CD4-positive, alpha-beta memory T cell (primary cell): ENCODE data around the gene NID1. TPM values are rescaled to one million over a fixed set of nuclear protein-coding genes. Genes with fewer than 3 reads are reported as not detected.

ENCODE experiments used
- CTCF ChIA-PET: fragments of 350-600 bp; sonication (Branson Sonifier 250); formaldehyde crosslinking; loops from one replicate; lab custom pipeline; 2021; ENCODE audit warnings: inconsistent platforms; ENCODE audit not compliant: partially characterized antibody; lab: Charles Lee
- POLR2A ChIA-PET: fragments of 350-600 bp; sonication (Branson Sonifier 250); formaldehyde crosslinking; loops from one replicate; lab custom pipeline; 2021; ENCODE audit not compliant: partially characterized antibody; lab: Charles Lee
- DNase-seq, 5 donors: peaks; one replicate each; pipeline versions ENCODE4 v3.0.0 to v3.0.0-alpha.2; 2020 to 2022; ENCODE audit warnings: mixed read lengths in 1 of 5
- H3K27ac ChIP-seq: one replicate; pipeline ENCODE4 v1.7.0; 2013; ENCODE audit warnings: low read depth, low read length
- H3K27me3 ChIP-seq: 2 replicates; pipeline ENCODE4 v1.7.0; 2013; ENCODE audit warnings: mild to moderate bottlenecking, low read length, moderate library complexity; ENCODE audit not compliant: insufficient read depth
- H3K36me3 ChIP-seq: 2 replicates; pipeline ENCODE4 v1.7.0; 2013; ENCODE audit warnings: mild to moderate bottlenecking, low read length, moderate library complexity; ENCODE audit not compliant: insufficient read depth
- H3K4me1 ChIP-seq: 2 replicates; pipeline ENCODE4 v1.7.0; 2013; ENCODE audit warnings: mild to moderate bottlenecking, low read length, moderate library complexity; ENCODE audit not compliant: insufficient read depth
- H3K4me3 ChIP-seq, 2 donors: one replicate each; pipeline ENCODE4 v1.7.0; 2013; ENCODE audit warnings: low read length in 2 of 2, mild to moderate bottlenecking in 1 of 2
- H3K9me3 ChIP-seq, 2 donors: one replicate each; pipeline ENCODE4 v1.7.0; 2013; ENCODE audit warnings: low read length in 2 of 2, control low read depth in 1 of 2; ENCODE audit not compliant: control insufficient read depth in 1 of 2
- H3K27ac Mint-ChIP-seq, 7 donors: one replicate each; pipeline ENCODE4 v1.8.0; 2020 to 2021; ENCODE audit warnings: mixed read lengths in 7 of 7, mild to moderate bottlenecking in 6 of 7, inconsistent platforms in 3 of 7, moderate library complexity in 3 of 7
- H3K27me3 Mint-ChIP-seq, 2 donors: one replicate each; pipeline ENCODE4 v1.8.0; 2020 to 2021; ENCODE audit warnings: mixed read lengths in 2 of 2
- H3K36me3 Mint-ChIP-seq, 2 donors: one replicate each; pipeline ENCODE4 v1.8.0; 2020 to 2021; ENCODE audit warnings: mixed read lengths in 2 of 2, inconsistent platforms in 1 of 2, mild to moderate bottlenecking in 1 of 2
- H3K4me1 Mint-ChIP-seq, 4 donors: one replicate each; pipeline ENCODE4 v1.8.0; 2020 to 2021; ENCODE audit warnings: mixed read lengths in 4 of 4, mild to moderate bottlenecking in 1 of 4
- H3K4me3 Mint-ChIP-seq, 8 donors: one replicate each; pipeline ENCODE4 v1.8.0; 2020 to 2021; ENCODE audit warnings: mixed read lengths in 8 of 8, mild to moderate bottlenecking in 7 of 8, moderate library complexity in 6 of 8, inconsistent platforms in 3 of 8
- H3K9me3 Mint-ChIP-seq, 8 donors: one replicate each; pipeline ENCODE4 v1.8.0; 2020 to 2021; ENCODE audit warnings: mixed read lengths in 8 of 8, mild to moderate bottlenecking in 5 of 8, inconsistent platforms in 3 of 8, moderate library complexity in 1 of 8
- intact Hi-C: fragments of 100-400 bp; cut with micrococcal nuclease; formaldehyde crosslinking; loops from one replicate; pipeline ENCODE4 v1.15.1; 2023
- polyA plus RNA-seq, 2 donors: library from polyadenylated mRNA; unstranded; fragments of 300-500 nt; fragmentation: Illumina TruSeq; gene quantifications; one replicate each; pipeline ENCODE4 v1.2.3, GENCODE V29; 2021
- total RNA-seq, 2 experiments: library from RNA; stranded (reverse); gene quantifications; one replicate each; pipeline ENCODE4 v1.2.3, GENCODE V29; 2021

The NID1 gene
- total and polyA plus RNA-seq, 4 experiments from 2014 or later = 0.08 to 0.17 TPM; not detected in 2

DNA sequence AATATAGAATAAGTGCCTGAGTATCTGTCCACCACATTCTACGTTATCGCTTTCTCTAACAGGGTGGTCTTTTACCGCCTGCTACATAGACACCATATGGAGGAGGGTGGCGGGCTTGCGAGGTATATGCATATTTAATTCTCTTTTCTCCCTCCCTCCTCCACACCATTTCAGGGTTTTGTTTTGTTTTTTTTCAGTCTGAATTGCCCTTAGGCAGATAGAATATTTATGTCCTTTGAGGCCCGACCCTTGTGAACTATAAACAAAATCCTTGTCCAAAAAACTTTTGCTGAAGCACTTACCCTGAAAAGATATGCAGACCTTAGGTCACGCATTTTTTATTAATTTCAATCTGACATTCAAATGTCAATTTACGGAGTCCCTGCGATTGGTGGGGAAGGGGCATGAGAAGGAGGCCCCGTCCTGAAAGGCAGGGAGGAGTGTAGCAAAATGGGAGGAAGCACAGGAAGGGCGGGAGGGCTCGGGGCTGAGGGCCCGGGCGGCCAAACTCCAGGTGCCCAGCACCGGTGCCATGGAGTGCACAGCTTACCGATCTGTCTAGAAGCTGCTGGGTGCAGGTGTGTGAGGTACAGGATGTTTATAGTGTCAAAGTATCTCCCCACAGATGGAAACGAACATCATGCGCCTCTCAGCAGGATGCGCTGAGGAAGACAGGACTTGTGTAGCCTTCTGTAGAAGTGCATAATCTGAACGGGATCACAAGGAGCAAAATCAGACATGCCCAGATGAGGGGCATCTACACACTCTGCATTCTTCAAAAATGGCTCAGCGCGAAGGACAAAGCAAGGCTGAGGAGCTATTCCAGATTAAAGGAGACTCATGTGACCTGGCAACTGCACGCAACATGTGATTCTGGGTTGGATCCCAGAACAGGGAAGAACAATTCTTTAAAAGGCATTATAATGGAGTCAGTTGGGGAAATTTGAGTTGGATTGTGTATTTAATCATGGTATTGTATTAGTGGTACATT, 129.4 kb downstream of the NID1 start:
- Mint-ChIP-seq H3K4me1 (peaks cover 21 to 53% (median 35%) of the 10 kb centered on the region in 4 donors), H3K36me3 (no peaks in the 10 kb centered on the region), H3K27ac (peak overlapping the region in 2 of 7 donors; percentile 7 to 37), H3K4me3 (no peak overlapping the region), H3K27me3 (peaks cover 0 to 6% of the 10 kb centered on the region in 2 donors), H3K9me3 (no peaks in the 10 kb centered on the region)
- DNase-seq = no peak
- intact Hi-C loops = no loop called here
- ChIA-PET CTCF (no interaction called here), POLR2A (no interaction called here)
- no peak overlapping the region for H3K27ac ChIP-seq
- H3K27me3 ChIP-seq = no peaks in the 10 kb centered on the region
- no peaks in the 10 kb centered on the region for H3K9me3 ChIP-seq
- H3K4me3 ChIP-seq = no peak overlapping the region
- peaks cover 20% of the 10 kb centered on the region for H3K4me1 ChIP-seq
- H3K36me3 ChIP-seq = no peaks in the 10 kb centered on the region

DNA sequence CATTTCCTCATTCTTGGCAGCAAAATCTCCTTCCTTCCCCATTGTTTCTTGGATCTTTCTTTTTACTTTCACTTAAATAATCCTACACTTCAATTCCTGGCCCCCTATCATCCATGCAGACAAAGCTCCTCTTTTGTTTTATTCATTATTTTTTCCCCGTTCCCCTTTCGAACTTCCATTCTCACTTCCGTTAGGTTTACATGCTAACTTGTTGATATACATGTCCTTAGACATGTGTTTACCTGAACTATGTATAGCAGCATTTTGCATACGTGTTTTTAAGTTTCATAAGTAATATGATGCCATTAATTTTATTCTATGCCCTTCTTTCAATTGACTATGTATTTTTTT, 131.1 kb downstream of the NID1 start:
- intact Hi-C loops = no loop called here
- Histone ChIP-seq H3K27ac (no peak overlapping the region), H3K27me3 (no peaks in the 10 kb centered on the region), H3K4me3 (no peak overlapping the region), H3K36me3 (no peaks in the 10 kb centered on the region), H3K9me3 (no peaks in the 10 kb centered on the region), H3K4me1 (peaks cover 10% of the 10 kb centered on the region)
- no peaks in the 10 kb centered on the region for H3K9me3 Mint-ChIP-seq
- ChIA-PET CTCF (interaction anchor here (0.8 to 1.4 kb wide), 3 partner anchors 10 to 68 kb away, joined by 3 to 6 read pairs (median 4); partner anchors contain the start of gene LYST), POLR2A (interaction anchor here (1.0 kb wide), 1 partner anchor 10 kb away, joined by 4 read pairs; no protein-coding TSS in a partner anchor)
- no peak for DNase-seq
- H3K27me3 Mint-ChIP-seq = peaks cover 0 to 4% of the 10 kb centered on the region in 2 donors
- no peak overlapping the region for H3K4me3 Mint-ChIP-seq
- H3K27ac Mint-ChIP-seq = peak overlapping the region in 1 of 7 donors; percentile 11
- peaks cover 13 to 36% (median 24%) of the 10 kb centered on the region in 4 donors for H3K4me1 Mint-ChIP-seq
- no peaks in the 10 kb centered on the region for H3K36me3 Mint-ChIP-seq

DNA sequence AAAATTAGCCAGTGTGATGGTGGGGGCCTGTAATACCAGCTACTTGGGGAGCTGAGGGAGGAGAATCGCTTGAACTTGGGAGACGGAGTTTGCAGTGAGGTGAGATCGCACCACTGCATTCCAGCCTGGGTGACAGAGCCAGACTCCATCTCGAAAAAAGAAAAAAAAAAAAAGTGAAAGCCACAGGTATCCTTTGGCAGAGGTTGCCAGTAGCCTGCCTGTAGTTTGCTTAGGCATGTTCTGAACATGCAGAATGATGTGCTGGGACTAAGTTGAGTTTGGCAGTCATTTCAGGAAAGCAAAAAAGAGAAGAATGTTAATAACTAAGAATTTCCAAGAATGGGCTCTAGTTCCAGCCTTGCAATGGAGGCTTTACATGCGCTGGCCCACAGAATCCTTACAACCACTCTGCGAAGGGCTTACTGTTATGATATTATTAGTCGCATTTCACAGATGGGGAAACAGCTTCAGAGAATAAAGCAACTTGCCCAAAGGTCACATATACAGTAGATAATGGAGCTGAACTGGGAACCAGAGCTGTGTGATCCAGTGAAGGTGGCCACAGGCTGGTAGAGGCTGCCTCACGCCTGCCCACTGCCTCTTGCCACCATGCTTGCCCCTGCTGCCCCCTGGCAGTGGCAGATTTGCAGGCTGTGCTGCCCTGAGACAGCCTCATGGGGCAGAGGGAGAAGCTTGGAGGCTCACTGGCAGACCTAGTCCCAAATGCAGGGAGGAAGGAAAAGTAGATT, 131.7 kb downstream of the NID1 start:
- no peak overlapping the region for H3K4me3 ChIP-seq
- H3K9me3 ChIP-seq = no peaks in the 10 kb centered on the region
- ChIA-PET CTCF (interaction anchor here (0.8 to 1.4 kb wide), 3 partner anchors 9 to 67 kb away, joined by 3 to 6 read pairs (median 4); partner anchors contain the start of gene LYST), POLR2A (interaction anchor here (1.0 kb wide), 1 partner anchor 9 kb away, joined by 4 read pairs; no protein-coding TSS in a partner anchor)
- no peaks in the 10 kb centered on the region for H3K36me3 Mint-ChIP-seq
- H3K27ac Mint-ChIP-seq = no peak overlapping the region
- H3K36me3 ChIP-seq = no peaks in the 10 kb centered on the region
- H3K9me3 Mint-ChIP-seq = no peaks in the 10 kb centered on the region
- H3K27ac ChIP-seq = no peak overlapping the region
- H3K4me1 Mint-ChIP-seq = peaks cover 8 to 31% (median 19%) of the 10 kb centered on the region in 4 donors
- intact Hi-C loops = no loop called here
- H3K27me3 ChIP-seq = no peaks in the 10 kb centered on the region
- DNase-seq = no peak
- H3K27me3 Mint-ChIP-seq = peaks cover 0 to 4% of the 10 kb centered on the region in 2 donors
- H3K4me1 ChIP-seq = peaks cover 4% of the 10 kb centered on the region
- H3K4me3 Mint-ChIP-seq = no peak overlapping the region

DNA sequence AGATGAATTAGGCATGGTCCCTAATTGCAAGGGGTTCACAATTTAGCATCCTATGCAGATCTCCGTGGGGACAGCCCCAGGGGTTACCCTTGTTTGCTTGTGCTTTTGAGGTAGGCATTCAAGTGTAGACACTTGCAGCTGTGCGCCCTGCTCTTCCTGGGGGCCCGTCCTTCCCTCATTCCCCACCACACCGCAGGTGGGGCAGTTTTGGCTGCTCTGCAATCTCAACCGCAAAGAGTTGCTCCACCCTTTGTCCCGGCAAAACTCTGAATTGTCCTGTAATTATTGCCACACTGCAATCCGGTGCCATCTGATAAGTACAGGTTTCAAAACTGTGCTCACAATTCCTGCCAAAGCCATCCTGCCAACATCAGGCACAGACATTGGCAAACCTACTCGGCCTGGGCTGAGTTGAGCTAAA, 132.8 kb downstream of the NID1 start:
- H3K4me1 ChIP-seq = peaks cover 4% of the 10 kb centered on the region
- CTCF ChIA-PET = interaction anchor here (1.0 kb wide), 1 partner anchor 40 kb away, joined by 3 read pairs; no protein-coding TSS in a partner anchor
- Mint-ChIP-seq H3K4me1 (peaks cover 8 to 24% (median 15%) of the 10 kb centered on the region in 4 donors), H3K9me3 (no peaks in the 10 kb centered on the region), H3K4me3 (no peak overlapping the region), H3K36me3 (no peaks in the 10 kb centered on the region), H3K27me3 (peaks cover 0 to 4% of the 10 kb centered on the region in 2 donors), H3K27ac (peak overlapping the region in 4 of 7 donors; percentile 31 to 54 (median 45))
- no peaks in the 10 kb centered on the region for H3K36me3 ChIP-seq
- no peak overlapping the region for H3K4me3 ChIP-seq
- intact Hi-C loops = no loop called here
- no peak overlapping the region for H3K27ac ChIP-seq
- no peaks in the 10 kb centered on the region for H3K9me3 ChIP-seq
- POLR2A ChIA-PET = no interaction called here
- H3K27me3 ChIP-seq = no peaks in the 10 kb centered on the region
- DNase-seq = no peak

DNA sequence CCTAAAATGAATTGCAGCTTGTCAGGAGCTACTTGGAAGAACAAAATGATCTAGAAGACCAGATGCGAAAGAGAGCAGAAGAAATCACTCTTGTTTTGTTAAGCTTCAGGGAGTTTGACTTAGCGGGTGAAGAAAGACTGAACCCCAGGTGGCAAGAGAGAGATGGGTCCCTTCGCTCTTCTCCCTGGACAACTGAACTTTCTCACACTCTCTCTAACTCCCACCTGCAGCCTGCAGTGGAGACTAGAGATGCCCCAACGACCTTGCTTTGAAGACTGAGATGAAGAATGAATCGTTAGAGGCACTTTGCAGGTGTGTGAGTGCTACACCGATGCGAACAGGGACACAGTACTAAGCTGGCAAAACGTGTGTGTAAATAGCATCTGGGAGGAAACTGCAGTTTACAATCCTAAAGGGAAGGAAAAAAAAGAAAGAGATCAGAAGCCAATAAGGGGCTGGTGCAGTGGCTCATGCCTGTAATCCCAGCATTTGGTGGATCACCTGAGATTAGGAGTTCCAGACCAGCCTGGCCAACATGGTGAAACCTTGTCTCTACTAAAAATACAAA, 133.6 kb downstream of the NID1 start:
- H3K4me3 Mint-ChIP-seq = peak overlapping the region in 2 of 8 donors; percentile 0 to 24
- no peaks in the 10 kb centered on the region for H3K36me3 Mint-ChIP-seq
- ChIA-PET CTCF (no interaction called here), POLR2A (no interaction called here)
- Histone ChIP-seq H3K4me1 (peaks cover 4% of the 10 kb centered on the region), H3K9me3 (no peaks in the 10 kb centered on the region), H3K4me3 (no peak overlapping the region), H3K36me3 (no peaks in the 10 kb centered on the region), H3K27me3 (no peaks in the 10 kb centered on the region), H3K27ac (no peak overlapping the region)
- intact Hi-C loops = no loop called here
- no peaks in the 10 kb centered on the region for H3K9me3 Mint-ChIP-seq
- H3K27me3 Mint-ChIP-seq = peaks cover 0 to 4% of the 10 kb centered on the region in 2 donors
- peaks cover 8 to 21% (median 13%) of the 10 kb centered on the region in 4 donors for H3K4me1 Mint-ChIP-seq
- H3K27ac Mint-ChIP-seq = no peak overlapping the region
- no peak for DNase-seq

DNA sequence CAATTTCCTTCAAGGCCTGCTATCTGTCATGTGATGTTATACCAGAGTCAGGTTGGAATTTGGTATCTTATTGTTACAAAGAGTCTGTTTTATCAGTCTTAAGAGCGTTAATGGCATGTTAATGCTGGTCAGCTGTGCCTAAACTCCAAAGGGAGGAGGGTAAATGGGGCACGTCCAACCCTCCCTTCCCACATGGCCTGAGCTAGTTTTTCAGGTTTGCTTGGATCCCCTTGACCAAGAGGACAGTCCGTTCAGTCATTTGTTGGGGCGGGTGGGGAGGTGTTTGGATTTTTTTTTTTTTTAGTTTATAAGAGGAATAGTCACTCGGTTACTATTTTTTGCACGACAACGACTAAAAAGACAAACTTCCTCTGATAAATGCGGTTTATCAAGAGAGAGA, 134.3 kb downstream of the NID1 start:
- no peaks in the 10 kb centered on the region for H3K9me3 Mint-ChIP-seq
- Histone ChIP-seq H3K4me1 (peaks cover under 1% of the 10 kb centered on the region), H3K27me3 (no peaks in the 10 kb centered on the region), H3K4me3 (no peak overlapping the region), H3K36me3 (no peaks in the 10 kb centered on the region), H3K9me3 (no peaks in the 10 kb centered on the region), H3K27ac (no peak overlapping the region)
- H3K4me3 Mint-ChIP-seq = no peak overlapping the region
- DNase-seq = no peak
- H3K4me1 Mint-ChIP-seq = peaks cover 6 to 14% (median 8%) of the 10 kb centered on the region in 4 donors
- ChIA-PET CTCF (no interaction called here), POLR2A (no interaction called here)
- intact Hi-C loops = no loop called here
- H3K27me3 Mint-ChIP-seq = peaks cover 0 to 3% of the 10 kb centered on the region in 2 donors
- H3K27ac Mint-ChIP-seq = peak overlapping the region in 1 of 7 donors; percentile 30
- H3K36me3 Mint-ChIP-seq = no peaks in the 10 kb centered on the region
